HG03565 (cell line): ENCODE data around the gene NCOA1.
"Not testable (repeated sequence)": the region's sequence is repeated elsewhere in the genome, so short reads cannot be mapped to it uniquely, and the experiment has no call there.

Source experiments
- ATAC-seq: cut with Tn5 transposase; IDR thresholded peaks from one replicate; pipeline ENCODE4 v1.9.1; 2021; ENCODE audit warnings: mild to moderate bottlenecking, moderate library complexity; ENCODE audit not compliant: unreplicated experiment

Gene NCOA1

GRCh38 chr2:24676493-24676892 lies 185.4 kb downstream of the NCOA1 start:
- ATAC-seq: no peak

GRCh38 chr2:24678066-24678465 lies 187.0 kb downstream of the NCOA1 start:
- ATAC-seq: not testable (repeated sequence)

GRCh38 chr2:24680196-24680595 lies 189.1 kb downstream of the NCOA1 start:
- no peak for ATAC-seq

- no peak for ATAC-seq
Observed at GRCh38 chr2:24682304-24682703, 191.2 kb downstream of the NCOA1 start.

- no peak for ATAC-seq
Observed at GRCh38 chr2:24683408-24683807, 192.4 kb downstream of the NCOA1 start.

- no peak for ATAC-seq
Observed at GRCh38 chr2:24690524-24690923, 199.5 kb downstream of the NCOA1 start.

- no peak for ATAC-seq
Observed at GRCh38 chr2:24691806-24692205, 200.8 kb downstream of the NCOA1 start.

- no peak for ATAC-seq
Observed at GRCh38 chr2:24697792-24698191, 206.7 kb downstream of the NCOA1 start.

GRCh38 chr2:24702800-24703199 lies 211.7 kb downstream of the NCOA1 start:
- ATAC-seq: no peak

- no peak for ATAC-seq
Observed at GRCh38 chr2:24704692-24705091, 213.6 kb downstream of the NCOA1 start.

- no peak for ATAC-seq
Observed at GRCh38 chr2:24707143-24707542, 216.1 kb downstream of the NCOA1 start.

GRCh38 chr2:24708537-24709152 lies 217.6 kb downstream of the NCOA1 start:
- ATAC-seq: no peak

GRCh38 chr2:24710806-24711205 lies 219.8 kb downstream of the NCOA1 start:
- ATAC-seq: no peak

- no peak for ATAC-seq
Observed at GRCh38 chr2:24711865-24712264, 220.8 kb downstream of the NCOA1 start.

- no peak for ATAC-seq
Observed at GRCh38 chr2:24712296-24712695, 221.2 kb downstream of the NCOA1 start.

- ATAC-seq: no peak
Observed at GRCh38 chr2:24717263-24717951, 226.4 kb downstream of the NCOA1 start.

- peak; percentile 72 for ATAC-seq
Observed at GRCh38 chr2:24720310-24720709, 229.3 kb downstream of the NCOA1 start.

GRCh38 chr2:24721470-24721869 lies 230.4 kb downstream of the NCOA1 start:
- no peak for ATAC-seq

GRCh38 chr2:24722141-24722790 lies 231.2 kb downstream of the NCOA1 start:
- no peak for ATAC-seq

- no peak for ATAC-seq
Observed at GRCh38 chr2:24723191-24723590, 232.1 kb downstream of the NCOA1 start.

GRCh38 chr2:24723665-24724064 lies 232.6 kb downstream of the NCOA1 start:
- ATAC-seq: no peak

- ATAC-seq: no peak
Observed at GRCh38 chr2:24724111-24724775, 233.2 kb downstream of the NCOA1 start.
